PC-3 (cell line): ENCODE results near the gene LAMA3. TPM values are rescaled to one million over a fixed set of nuclear protein-coding genes. Genes with fewer than 3 reads are reported as not detected.

Experiments used
- ATAC-seq: fragments of 200-7000 bp; cut with Tn5 transposase; 2 replicates; pipeline ENCODE4 v1.9.1; 2020; ENCODE audit warnings: mild to moderate bottlenecking, moderate library complexity
- BruUV-seq: library from RNA; stranded (reverse); fragments of 400-500 nt; replicated peaks from 2 replicates; lab custom pipeline; 2021; lab: Mats Ljungman, UMichigan
- CTCF ChIA-PET: fragments of 300-600 bp; sonication (Branson Sonifier 250); formaldehyde crosslinking; loops from one replicate; lab custom pipeline; 2022; ENCODE audit warnings: antibody characterized with exemption; lab: Charles Lee
- POLR2A ChIA-PET: fragments of 300-600 bp; sonication (Branson Sonifier 250); formaldehyde crosslinking; loops from one replicate; lab custom pipeline; 2022; ENCODE audit warnings: antibody characterized with exemption; ENCODE audit not compliant: unreplicated experiment; lab: Charles Lee
- DNase-seq: peaks from one replicate; pipeline ENCODE4 v3.0.0-alpha.2; 2015
- H2AFZ ChIP-seq: fragments of 300-600 bp; sonication (generic); 2 replicates; pipeline ENCODE4 v1.6.0; 2016; ENCODE audit warnings: antibody characterized with exemption, low read length
- H3F3A ChIP-seq: fragments of 300-600 bp; sonication (generic); one replicate; pipeline ENCODE4 v1.6.0; 2017; ENCODE audit warnings: antibody characterized with exemption, low read length, control low read depth, mild to moderate bottlenecking; ENCODE audit not compliant: unreplicated experiment
- H3K27ac ChIP-seq: fragments of 300-600 bp; sonication (generic); 2 replicates; pipeline ENCODE4 v1.5.1; 2016; ENCODE audit warnings: mild to moderate bottlenecking, low read length
- H3K27me3 ChIP-seq: fragments of 300-600 bp; sonication (generic); 2 replicates; pipeline ENCODE4 v1.6.1; 2016; ENCODE audit warnings: low read length, mixed read lengths
- H3K36me3 ChIP-seq: fragments of 300-600 bp; sonication (generic); 2 replicates; pipeline ENCODE4 v1.6.1; 2016; ENCODE audit warnings: low read depth, mixed run types, low read length, mixed read lengths
- H3K4me1 ChIP-seq: fragments of 300-600 bp; sonication (generic); 2 replicates; pipeline ENCODE4 v1.5.1; 2016; ENCODE audit warnings: low read length; ENCODE audit not compliant: insufficient read depth
- H3K4me2 ChIP-seq: fragments of 300-600 bp; sonication (generic); 2 replicates; pipeline ENCODE4 v1.6.0; 2016; ENCODE audit warnings: low read length
- H3K4me3 ChIP-seq: fragments of 300-600 bp; sonication (generic); 2 replicates; pipeline ENCODE4 v1.5.1; 2016; ENCODE audit warnings: mild to moderate bottlenecking, low read length, mixed read lengths
- H3K79me2 ChIP-seq: fragments of 300-600 bp; sonication (generic); 2 replicates; pipeline ENCODE4 v1.6.1; 2017; ENCODE audit warnings: low read length, mixed read lengths
- H3K9ac ChIP-seq: fragments of 300-600 bp; sonication (generic); 2 replicates; pipeline ENCODE4 v1.6.0; 2016; ENCODE audit warnings: mild to moderate bottlenecking, low read length
- H3K9me2 ChIP-seq: fragments of 300-600 bp; sonication (generic); replicated peaks from 2 replicates; pipeline ENCODE4 v1.6.1; 2016; ENCODE audit warnings: mixed run types, low read length, mixed read lengths
- H3K9me3 ChIP-seq: fragments of 300-600 bp; sonication (generic); 2 replicates; pipeline ENCODE4 v1.6.1; 2016; ENCODE audit warnings: low read length, mixed read lengths
- H4K20me1 ChIP-seq: fragments of 300-600 bp; sonication (generic); 2 replicates; pipeline ENCODE4 v1.6.1; 2016; ENCODE audit warnings: low read length, mixed read lengths
- EZH2 ChIP-seq: fragments of 300-600 bp; sonication (generic); IDR thresholded peaks from one replicate; pipeline ENCODE4 v1.6.1; 2017; ENCODE audit warnings: antibody characterized with exemption, mild to moderate bottlenecking, low read length; ENCODE audit not compliant: unreplicated experiment
- EZH2phosphoT487 ChIP-seq: fragments of 300-600 bp; sonication (generic); IDR thresholded peaks from 2 replicates; pipeline ENCODE4 v1.6.1; 2018; ENCODE audit warnings: mild to moderate bottlenecking, antibody characterized with exemption, low read length, borderline replicate concordance
- intact Hi-C: fragments of 100-400 bp; cut with micrococcal nuclease; formaldehyde crosslinking; loops from 2 replicates; pipeline ENCODE4 v1.9.0; 2023
- total RNA-seq: library from RNA; depleted of rRNA; stranded (reverse); fragments of >200 nt; gene quantifications from 2 replicates; pipeline ENCODE4 v1.2.3, GENCODE V29; 2014
- TF ChIP-seq, protein P1 (sequence below): fragments of 300-600 bp; sonication (generic); conservative IDR thresholded peaks from 2 replicates; pipeline ENCODE4 v1.5.1; 2017; ENCODE audit warnings: antibody characterized with exemption, low read depth, mild to moderate bottlenecking, low read length

The LAMA3 gene
- total RNA-seq, 1 experiment from 2014 or later: 224 TPM

DNA sequence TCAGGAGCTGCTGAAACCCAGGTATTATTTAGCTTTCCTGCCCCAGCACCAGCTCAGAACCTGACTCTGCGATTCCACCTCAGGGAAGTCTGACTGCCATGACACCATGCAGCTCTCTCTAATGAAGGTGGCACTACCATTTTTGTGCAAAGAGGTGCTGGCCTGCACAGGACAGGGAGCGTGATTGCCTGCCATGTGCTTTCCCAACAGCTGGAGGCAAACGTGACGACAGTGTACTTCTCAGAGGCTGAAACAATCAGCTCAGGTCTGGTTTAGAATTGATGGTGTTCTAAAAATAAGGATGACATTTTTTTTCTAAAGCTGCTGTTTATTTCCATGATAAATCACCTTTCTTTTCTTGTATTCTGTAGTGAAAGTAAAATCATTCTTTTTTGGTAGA is 250.1 kb downstream of the LAMA3 start:
- CTCF ChIA-PET: no interaction called here
- H4K20me1 ChIP-seq: no peaks in the 10 kb centered on the region
- no peak overlapping the region for H3K27ac ChIP-seq
- BruUV-seq: no TSS peak
- peaks cover 13% of the 10 kb centered on the region for H3F3A ChIP-seq
- H3K9ac ChIP-seq: no peak overlapping the region
- H3K27me3 ChIP-seq: no peaks in the 10 kb centered on the region
- TF ChIP-seq, protein P1, sequence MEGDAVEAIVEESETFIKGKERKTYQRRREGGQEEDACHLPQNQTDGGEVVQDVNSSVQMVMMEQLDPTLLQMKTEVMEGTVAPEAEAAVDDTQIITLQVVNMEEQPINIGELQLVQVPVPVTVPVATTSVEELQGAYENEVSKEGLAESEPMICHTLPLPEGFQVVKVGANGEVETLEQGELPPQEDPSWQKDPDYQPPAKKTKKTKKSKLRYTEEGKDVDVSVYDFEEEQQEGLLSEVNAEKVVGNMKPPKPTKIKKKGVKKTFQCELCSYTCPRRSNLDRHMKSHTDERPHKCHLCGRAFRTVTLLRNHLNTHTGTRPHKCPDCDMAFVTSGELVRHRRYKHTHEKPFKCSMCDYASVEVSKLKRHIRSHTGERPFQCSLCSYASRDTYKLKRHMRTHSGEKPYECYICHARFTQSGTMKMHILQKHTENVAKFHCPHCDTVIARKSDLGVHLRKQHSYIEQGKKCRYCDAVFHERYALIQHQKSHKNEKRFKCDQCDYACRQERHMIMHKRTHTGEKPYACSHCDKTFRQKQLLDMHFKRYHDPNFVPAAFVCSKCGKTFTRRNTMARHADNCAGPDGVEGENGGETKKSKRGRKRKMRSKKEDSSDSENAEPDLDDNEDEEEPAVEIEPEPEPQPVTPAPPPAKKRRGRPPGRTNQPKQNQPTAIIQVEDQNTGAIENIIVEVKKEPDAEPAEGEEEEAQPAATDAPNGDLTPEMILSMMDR: no peak
- TF ChIP-seq EZH2phosphoT487: no peak
- TF ChIP-seq EZH2: no peak
- H3K9me2 ChIP-seq: no peaks in the 10 kb centered on the region
- POLR2A ChIA-PET: no interaction called here
- H3K4me1 ChIP-seq: no peaks in the 10 kb centered on the region
- H2AFZ ChIP-seq: no peak overlapping the region
- H3K4me3 ChIP-seq: no peak overlapping the region
- intact Hi-C loops: no loop called here
- H3K79me2 ChIP-seq: no peaks in the 10 kb centered on the region
- no peaks in the 10 kb centered on the region for H3K9me3 ChIP-seq
- H3K36me3 ChIP-seq: peaks cover 59% of the 10 kb centered on the region
- H3K4me2 ChIP-seq: no peak overlapping the region
- DNase-seq (no peak), ATAC-seq (no peak)

DNA sequence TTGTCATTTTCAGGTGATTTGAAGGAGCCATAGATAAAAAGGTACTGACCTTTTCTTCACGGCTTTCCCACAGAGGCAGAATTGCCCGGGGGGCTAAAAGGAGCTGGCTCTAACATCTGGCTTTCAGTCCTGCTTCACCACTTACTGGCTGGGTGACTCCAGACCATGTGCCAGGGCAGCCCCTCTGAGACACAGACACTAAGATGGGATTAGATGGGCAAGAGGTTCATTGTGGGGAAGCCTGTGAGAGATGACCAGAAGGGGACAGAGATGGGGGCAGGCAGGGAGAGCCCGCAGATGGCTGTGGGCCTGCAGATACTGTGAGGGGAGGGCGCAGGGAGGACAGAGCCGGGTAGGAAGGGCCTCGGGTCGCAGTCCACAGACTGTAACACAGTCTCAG is 250.6 kb downstream of the LAMA3 start:
- no peak overlapping the region for H3K27ac ChIP-seq
- H4K20me1 ChIP-seq: no peaks in the 10 kb centered on the region
- H3K4me1 ChIP-seq: no peaks in the 10 kb centered on the region
- H3K9me2 ChIP-seq: no peaks in the 10 kb centered on the region
- H3K36me3 ChIP-seq: peaks cover 57% of the 10 kb centered on the region
- no peaks in the 10 kb centered on the region for H3K79me2 ChIP-seq
- H3K4me2 ChIP-seq: no peak overlapping the region
- no peak overlapping the region for H3K9ac ChIP-seq
- H3K27me3 ChIP-seq: no peaks in the 10 kb centered on the region
- no peaks in the 10 kb centered on the region for H3K9me3 ChIP-seq
- ATAC-seq: no peak
- H3F3A ChIP-seq: peaks cover 8% of the 10 kb centered on the region
- TF ChIP-seq, protein P1: no peak
- no peak for TF ChIP-seq EZH2
- no peak for TF ChIP-seq EZH2phosphoT487
- ChIA-PET CTCF (no interaction called here), POLR2A (no interaction called here)
- intact Hi-C loops: no loop called here
- no peak for DNase-seq
- H2AFZ ChIP-seq: no peak overlapping the region
- H3K4me3 ChIP-seq: no peak overlapping the region
- BruUV-seq: no TSS peak

DNA sequence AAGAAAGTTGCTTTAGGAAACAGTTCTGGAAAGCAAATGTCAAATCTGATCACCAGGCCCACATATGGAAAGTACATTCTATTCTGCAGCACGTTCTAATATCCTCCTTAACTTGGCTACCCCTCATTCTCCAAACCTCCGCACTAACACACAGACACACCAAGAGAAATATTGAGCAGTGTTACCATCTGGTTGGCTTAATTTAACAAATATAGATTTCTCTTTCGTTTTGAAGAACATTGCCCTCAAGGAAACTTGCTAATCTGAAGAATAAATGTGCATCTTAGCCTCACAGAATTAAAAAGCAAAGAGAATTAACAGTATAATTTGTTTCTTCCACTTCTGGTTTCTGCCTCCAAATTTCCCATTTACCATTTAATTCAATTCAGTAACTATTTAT is 252.5 kb downstream of the LAMA3 start:
- intact Hi-C loops: no loop called here
- no peak for ATAC-seq
- Histone ChIP-seq H3K79me2 (no peaks in the 10 kb centered on the region), H3K36me3 (peaks cover 63% of the 10 kb centered on the region), H3K4me1 (no peaks in the 10 kb centered on the region), H3K9me2 (no peaks in the 10 kb centered on the region), H3K27me3 (no peaks in the 10 kb centered on the region), H3K9me3 (no peaks in the 10 kb centered on the region), H3K4me2 (no peak overlapping the region), H3K4me3 (no peak overlapping the region), H4K20me1 (no peaks in the 10 kb centered on the region), H2AFZ (no peak overlapping the region), H3K9ac (no peak overlapping the region), H3F3A (no peaks in the 10 kb centered on the region), H3K27ac (no peak overlapping the region)
- TF ChIP-seq EZH2: no peak
- no peak for TF ChIP-seq EZH2phosphoT487
- TF ChIP-seq, protein P1: no peak
- BruUV-seq: no TSS peak
- no peak for DNase-seq
- ChIA-PET CTCF (no interaction called here), POLR2A (no interaction called here)
